Measurements from ENCODE around the gene ZNF224.

- TF ChIP-seq, protein P1, sequence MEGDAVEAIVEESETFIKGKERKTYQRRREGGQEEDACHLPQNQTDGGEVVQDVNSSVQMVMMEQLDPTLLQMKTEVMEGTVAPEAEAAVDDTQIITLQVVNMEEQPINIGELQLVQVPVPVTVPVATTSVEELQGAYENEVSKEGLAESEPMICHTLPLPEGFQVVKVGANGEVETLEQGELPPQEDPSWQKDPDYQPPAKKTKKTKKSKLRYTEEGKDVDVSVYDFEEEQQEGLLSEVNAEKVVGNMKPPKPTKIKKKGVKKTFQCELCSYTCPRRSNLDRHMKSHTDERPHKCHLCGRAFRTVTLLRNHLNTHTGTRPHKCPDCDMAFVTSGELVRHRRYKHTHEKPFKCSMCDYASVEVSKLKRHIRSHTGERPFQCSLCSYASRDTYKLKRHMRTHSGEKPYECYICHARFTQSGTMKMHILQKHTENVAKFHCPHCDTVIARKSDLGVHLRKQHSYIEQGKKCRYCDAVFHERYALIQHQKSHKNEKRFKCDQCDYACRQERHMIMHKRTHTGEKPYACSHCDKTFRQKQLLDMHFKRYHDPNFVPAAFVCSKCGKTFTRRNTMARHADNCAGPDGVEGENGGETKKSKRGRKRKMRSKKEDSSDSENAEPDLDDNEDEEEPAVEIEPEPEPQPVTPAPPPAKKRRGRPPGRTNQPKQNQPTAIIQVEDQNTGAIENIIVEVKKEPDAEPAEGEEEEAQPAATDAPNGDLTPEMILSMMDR (IDR thresholded peaks at IDR 0.05), result no peak
- TF ChIP-seq TAF1 (IDR thresholded peaks at IDR 0.05; ENCODE audit: borderline replicate concordance, low read depth, low read length) (no peak), POLR2AphosphoS5 (IDR thresholded peaks at IDR 0.05; ENCODE audit: low read depth, low read length) (no peak), FOXM1 (IDR thresholded peaks at IDR 0.05; ENCODE audit: low read depth) (no peak), RAD21 (IDR thresholded peaks at IDR 0.05; ENCODE audit: low read length) (no peak), RFX5 (IDR thresholded peaks at IDR 0.05; ENCODE audit: low read length) (no peak), EP300 (IDR thresholded peaks at IDR 0.05; ENCODE audit: borderline replicate concordance in 1 of 2, low read depth in 1 of 2, low read length in 1 of 2) (no peak), RXRA (IDR thresholded peaks at IDR 0.05; ENCODE audit: borderline replicate concordance, low read depth) (no peak), MXI1 (IDR thresholded peaks at IDR 0.05; ENCODE audit: low read depth, low read length) (no peak), REST (IDR thresholded peaks at IDR 0.05; ENCODE audit: low read depth, low read length) (no peak), NRF1 (IDR thresholded peaks at IDR 0.05; ENCODE audit: low read depth, low read length) (no peak)
These were observed 2.1 kb upstream of the ZNF224 start for GRCh38 chr19:44092108-44092507.

Measured in SK-N-SH (cell line).